NCI-H2227 treated with DMSO at 0.1 percent for 48 hours (cell line): ENCODE data around the gene MERTK.

Experiments used
- DNase-seq: peaks from one replicate; lab custom pipeline; 2025; lab: John Stamatoyannopoulos, UW

MERTK gene

DNA sequence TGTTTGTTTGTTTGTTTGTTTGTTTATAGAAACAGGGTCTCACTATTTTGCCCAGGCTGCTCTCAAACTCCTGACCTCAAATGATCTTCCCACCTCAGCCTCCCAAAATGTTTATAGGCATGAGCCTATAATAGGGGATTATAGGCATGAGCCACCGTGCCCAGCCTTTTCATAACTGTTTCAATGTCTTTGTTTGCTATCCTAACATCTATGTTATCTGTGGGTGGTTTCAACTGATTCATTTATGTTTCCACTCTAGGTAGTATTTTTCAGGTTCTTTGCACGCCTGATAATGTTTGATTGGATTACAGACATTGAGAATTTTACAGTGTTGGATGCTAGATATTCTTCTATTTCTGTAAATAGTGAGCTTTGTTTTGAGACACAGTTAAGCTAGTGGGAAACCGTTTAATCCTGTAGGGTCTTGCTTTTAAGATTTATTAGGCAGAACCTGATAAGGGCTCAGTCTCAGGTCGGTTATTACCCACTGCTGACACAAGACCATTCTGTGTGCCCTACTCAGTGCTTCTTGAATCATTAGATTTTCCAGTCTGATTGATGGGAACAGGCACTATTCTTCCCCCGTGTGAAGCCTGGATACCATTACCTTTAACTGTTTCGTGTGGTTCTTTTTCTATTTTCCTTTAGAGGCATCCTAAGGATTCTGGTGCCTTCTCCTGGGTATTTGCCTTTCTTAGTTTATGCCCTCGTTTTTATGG is 80.2 kb downstream of the MERTK start:
- DNase-seq: no peak

DNA sequence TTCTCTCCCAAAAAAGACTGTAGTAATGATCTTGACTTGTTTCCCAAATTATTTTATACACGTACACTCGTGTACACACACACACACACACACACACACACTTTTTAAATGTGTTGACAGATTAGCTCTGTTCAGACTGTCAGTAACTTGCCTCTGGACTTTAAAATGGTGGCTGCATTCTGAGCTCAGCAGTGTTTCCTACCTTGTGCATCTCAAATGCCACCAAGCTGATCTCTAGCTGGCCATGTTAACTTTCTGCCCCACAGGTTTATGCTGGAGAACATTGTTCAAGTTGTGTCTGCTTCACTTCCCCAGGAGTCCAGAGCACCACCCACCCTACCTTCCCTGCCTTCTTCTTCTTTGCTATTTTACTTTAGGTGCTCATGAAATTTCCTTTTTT is 83.3 kb downstream of the MERTK start:
- DNase-seq: no peak

DNA sequence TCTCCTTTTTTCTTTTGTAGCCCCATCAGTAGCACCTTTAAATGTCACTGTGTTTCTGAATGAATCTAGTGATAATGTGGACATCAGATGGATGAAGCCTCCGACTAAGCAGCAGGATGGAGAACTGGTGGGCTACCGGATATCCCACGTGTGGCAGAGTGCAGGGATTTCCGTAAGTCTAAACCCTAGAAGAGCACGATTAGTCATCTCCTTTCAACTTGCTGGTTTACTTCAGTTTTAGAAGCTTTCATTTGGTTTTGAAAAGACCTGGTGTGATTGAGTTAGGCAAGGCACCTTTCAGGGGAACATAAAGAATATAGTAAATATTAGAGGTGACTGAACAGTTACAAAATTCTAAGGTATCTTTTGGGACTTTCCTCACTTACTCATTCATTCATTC is 84.4 kb downstream of the MERTK start:
- DNase-seq: no peak

DNA sequence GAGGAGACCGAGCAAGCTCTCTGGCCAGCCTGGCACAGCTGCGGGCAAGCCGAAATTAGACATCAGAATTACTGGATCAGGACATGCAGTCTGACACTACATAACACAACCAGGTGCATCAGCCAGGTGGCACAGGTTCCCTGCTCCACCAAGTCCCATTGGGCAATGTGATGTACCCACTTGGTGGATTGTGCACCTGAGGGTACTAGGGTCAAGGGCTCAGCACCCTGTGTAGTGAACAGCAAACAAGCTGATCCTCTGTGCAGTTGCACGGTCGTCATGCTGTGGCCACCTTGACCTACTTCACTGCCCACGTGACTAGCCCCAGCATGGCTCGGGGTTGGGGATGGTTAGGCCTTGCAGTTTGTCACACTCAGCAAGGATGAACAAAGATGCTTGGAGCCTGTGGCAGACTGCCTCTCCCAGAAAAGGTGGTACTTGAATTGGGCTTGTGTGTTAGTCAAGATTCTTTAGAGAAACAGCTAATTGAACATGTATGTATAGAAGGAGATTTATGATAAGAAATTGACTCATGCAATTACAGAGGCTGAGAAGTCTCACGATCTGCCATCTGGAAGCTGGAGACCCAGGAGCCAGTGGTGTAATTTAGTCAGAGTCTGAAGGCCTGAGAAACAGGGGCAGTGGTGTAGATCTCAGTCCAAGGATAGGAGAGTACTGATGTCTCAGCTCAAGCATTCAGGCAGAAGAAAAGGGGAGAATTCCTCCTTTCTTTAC is 85.2 kb downstream of the MERTK start:
- DNase-seq: no peak

DNA sequence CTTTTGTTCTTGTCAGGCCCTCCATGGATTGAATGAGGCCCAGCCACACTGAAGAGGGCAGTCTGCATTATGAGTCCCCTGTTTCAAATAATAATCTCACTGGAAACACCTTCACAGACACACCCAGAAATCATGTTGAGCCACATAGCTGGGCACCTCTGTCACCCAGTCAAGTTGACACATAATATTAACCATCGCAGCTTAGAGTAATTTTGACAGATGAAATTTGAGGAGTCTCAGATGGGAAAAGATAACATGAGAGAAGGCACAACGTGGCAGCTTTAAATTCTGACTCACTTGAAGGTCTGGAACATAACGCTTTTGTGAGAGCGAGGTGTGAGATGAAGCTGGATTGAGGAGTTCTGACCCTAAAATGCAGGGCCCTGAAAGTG is 85.8 kb downstream of the MERTK start:
- no peak for DNase-seq

DNA sequence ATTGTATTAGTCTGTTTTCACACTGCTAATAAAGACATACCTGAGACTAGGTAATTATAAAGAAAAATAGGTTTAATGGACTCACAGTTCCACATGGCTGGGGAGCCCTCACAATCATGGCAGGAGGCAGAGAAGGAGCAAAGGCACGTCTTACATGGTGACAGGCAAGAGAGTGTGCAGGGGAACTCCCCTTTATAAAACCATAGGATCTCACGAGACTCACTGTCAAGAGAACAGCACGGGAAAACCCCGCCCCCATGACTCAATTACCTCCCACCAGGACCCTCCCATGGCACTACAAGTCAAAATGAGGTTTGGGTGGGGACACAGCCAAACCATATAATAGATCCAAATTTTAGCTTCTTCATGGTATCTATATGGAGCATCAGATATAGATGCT is 87.1 kb downstream of the MERTK start:
- no peak for DNase-seq

DNA sequence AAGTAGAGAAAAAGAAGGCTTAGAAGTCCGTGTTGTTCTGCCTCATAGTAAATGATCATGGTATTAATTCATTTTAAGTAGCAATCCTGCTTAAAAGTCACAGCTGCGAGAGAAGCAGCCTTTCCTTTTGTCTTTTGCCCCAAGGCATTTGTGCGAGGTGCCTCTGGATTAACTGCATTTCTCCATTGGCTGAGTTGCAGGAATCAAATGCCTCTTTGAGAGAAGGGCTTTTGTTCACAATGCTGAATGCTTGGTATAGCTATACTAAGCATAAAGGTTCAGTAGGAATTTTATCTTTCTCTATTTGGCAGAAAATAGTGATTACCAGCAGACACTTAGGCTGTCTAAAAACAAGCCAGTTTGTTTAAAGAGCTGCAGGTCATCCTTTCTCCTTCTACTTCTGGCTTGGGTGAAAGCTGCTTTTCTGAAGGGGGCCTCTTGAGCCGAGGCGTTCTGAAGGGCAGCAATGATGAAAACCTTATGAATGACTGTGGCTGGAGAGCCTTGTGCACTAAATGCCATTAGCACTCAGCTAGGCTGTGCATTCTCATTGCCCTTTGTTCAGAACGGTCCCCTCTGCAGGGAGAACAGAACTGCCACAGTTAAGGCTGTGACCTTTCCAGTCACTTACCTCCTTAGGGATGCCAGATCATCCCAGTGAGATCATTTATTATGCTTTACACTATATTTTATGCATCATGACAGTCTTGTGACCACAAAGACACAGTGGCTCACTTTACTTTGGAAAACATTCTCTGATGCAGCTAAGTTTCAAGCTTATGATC is 87.9 kb downstream of the MERTK start:
- peak; percentile 77 for DNase-seq

DNA sequence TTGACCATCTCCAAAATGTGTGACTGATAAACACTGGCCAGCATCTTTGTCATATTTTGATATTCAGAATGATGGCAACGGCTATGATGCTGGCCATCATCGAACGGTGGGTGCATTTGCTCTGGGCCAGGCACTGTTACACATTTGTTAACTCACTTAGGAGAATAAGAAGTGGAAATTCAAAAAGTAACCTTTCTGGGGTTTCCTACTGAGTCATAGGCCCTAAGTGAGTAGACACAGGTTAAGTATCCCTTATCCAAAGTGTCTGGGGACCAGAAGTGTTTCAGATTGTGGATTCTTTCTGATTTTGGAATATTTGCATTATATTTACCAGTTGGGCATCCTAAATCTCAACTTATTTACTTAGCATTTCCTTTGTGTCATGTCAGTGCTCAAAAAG is 92.0 kb downstream of the MERTK start:
- no peak for DNase-seq

DNA sequence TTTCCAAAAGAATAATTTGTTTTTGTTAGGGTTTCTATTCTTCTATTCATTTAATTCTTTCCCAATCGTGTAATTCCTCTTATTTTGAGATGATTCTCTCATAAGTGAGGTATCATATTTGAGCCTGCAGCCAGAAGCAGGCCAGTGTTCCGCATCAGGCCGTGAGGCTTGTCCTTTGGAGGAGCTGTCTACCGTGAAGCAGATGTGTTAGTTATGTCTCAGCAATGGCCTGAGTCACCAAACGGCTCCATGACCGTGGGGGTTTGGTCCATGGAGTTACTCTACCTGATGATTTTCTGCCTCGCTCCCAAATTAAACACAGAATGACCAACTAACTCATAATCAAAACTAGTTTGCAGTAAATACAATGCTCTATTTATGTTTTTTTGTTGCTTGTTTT is 92.4 kb downstream of the MERTK start:
- DNase-seq: no peak

DNA sequence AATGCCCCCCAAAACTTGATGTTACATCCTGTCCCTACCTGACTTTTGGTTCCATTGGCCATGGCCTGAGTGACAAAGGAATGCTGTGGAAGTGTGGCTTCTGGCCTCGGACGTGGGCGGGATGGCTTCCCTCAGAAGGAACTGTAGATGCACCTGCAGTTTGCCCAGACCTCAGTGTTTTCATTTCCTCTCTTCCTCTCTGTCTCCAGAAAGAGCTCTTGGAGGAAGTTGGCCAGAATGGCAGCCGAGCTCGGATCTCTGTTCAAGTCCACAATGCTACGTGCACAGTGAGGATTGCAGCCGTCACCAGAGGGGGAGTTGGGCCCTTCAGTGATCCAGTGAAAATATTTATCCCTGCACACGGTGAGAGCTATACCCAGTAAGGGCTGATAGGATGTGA is 95.6 kb downstream of the MERTK start:
- no peak for DNase-seq

DNA sequence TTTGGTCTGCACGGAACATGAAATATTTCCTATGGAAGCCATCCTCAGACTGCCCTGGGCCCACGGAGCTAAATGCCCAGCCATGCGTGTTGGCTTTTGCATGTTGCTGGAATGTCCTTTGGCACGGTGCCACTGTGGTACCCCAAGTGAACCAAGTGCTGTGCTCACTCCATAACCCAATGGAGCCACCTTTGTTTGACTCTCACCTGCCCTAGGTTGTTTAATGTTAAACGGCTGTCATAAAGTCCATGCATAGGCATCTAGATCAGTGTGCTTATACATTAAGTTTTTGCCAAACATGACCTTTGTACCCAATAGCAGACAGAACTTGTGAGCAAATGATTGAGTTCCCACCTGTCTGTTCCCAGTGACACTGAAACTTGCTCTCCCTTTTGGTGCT is 96.7 kb downstream of the MERTK start:
- DNase-seq: no peak

DNA sequence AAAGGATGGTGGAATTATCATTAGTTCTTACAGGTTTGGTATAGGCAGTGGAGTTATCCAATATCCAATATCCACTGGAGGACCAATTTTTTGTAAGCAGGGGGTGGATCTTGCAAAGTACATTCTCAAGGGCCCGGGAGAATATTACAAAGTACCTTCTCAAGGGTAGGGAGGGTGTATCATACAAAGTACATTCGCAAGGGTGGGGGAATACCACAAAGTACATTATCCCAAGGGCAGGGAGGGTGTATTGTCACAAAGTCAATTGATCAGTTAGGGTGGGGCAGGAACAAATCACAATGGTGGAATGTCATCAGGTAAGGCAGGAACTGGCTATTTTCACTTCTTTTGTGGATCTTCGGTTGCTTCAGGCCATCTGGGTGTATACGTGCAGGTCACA is 101.4 kb downstream of the MERTK start:
- no peak for DNase-seq

DNA sequence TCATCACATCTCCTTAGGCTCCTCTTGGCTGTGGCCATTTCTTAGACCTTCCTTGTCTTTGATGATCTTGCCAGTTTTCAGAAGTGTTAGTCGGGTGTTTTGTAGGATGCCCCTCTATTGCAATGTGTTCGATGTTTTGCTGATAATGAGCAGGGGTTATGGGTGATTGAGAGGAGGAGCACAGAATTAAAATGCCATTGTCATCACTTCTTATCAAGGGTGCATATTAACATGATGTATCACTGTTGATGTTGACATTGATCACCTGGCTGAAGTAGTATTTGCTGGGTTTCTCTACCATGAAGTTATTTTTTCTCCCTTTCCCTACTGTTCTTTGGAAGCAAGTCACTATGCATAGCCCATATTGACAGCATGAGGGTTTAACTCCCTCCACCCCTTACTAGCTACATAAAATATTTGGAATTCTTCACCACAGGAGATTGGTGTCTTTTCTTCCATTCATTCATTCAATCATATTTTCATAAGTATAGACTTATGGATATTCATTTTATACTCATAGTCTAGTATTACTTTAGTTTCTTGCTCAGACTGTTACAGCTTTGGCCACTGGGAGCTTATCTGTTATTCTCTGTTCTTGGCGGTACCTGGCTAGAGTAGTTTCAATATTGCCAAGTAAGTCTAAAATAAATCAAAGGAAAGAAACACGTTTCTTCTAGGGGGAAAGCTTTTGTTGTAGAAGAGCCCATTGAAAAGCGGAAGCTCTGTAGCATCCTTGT is 102.2 kb downstream of the MERTK start:
- no peak for DNase-seq

DNA sequence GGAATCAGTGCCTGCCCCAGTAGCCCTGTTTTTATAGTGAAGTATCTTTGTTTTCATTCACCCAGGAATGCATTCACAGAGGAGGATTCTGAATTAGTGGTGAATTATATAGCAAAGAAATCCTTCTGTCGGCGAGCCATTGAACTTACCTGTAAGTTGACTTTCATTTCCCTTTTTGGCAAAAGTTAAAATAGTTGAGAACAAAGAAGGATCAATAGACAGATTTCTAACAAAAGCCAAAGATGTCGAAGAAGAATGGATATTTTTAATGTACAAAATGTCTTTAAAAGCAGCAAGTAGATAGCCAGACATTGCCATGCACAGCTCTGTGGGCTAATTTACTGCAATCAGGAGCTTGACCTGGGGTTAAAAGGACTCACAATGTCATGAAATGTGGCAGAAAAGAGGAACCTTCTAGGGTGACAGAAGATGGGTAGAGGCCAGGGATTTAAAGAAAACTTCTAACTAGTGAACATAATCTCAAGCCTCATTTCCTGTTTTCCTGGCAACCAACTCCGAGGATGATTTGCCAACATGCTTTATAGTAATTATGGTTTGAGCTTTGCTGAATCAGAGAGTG is 102.8 kb downstream of the MERTK start:
- DNase-seq: no peak

DNA sequence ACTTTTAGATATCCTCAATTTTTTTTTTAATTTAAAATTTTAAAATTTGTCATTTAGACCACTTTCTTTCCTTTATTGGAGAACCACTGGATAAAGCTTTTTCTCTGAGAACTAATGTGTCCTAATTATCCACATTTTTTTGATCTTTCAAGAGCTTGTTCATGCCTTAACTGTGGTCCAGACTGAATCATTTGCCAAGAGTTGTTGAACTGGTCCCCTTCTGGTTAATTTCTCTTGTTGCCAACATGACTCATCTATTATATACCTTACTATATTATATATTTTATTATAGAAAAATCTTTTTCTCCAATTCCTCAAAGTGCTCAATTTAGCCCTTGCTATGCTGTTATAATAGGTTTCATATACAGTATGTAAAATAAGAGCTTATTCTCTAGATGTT is 103.5 kb downstream of the MERTK start:
- no peak for DNase-seq

DNA sequence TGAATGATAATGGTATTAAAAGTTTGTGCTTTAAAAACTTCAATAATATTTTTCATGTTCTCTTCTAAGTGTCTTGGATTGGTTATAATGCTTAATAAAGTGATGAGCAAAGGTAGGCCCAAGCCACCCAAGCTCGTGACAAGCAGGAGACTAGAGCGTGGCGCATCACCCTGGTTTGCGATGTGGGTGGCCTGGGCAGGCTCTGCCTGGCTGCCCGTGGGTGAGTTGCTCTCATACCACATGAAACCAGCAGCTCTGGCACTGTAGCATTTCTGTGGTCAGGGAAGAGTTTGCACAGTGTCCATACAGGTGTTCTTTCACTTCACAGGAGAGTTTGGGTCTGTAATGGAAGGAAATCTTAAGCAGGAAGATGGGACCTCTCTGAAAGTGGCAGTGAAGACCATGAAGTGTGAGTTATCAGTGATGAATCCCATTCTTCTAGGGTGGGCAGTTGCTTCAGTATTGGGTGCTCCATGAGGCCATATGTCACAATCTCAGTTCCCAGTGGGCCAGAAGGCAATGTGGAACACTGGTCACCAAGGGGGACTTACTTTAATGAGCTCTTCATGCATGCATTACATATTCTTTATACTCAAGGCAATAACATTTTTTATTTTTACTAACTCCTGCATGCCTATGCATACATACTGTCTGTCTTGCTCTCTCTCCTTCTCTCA is 105.3 kb downstream of the MERTK start:
- no peak for DNase-seq

DNA sequence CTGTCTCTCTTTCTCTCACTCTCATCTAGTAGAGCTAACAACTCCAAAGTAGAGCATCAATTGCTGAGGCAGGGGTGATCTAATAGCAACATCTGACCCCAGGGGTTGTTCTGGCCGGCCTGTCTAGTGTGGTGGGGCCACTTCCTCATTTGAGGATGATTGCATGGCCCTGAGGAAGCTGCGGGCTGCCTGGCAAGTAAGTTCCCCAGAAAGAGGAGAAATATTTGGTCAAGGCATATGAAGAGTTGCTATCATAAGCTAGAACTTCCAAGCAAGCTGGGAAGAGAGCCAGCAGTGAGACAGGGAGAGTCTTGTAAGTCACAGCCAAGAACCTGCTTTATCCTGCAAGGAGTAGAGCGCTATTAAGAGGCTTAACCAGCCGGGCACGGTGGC is 105.8 kb downstream of the MERTK start:
- DNase-seq: no peak

DNA sequence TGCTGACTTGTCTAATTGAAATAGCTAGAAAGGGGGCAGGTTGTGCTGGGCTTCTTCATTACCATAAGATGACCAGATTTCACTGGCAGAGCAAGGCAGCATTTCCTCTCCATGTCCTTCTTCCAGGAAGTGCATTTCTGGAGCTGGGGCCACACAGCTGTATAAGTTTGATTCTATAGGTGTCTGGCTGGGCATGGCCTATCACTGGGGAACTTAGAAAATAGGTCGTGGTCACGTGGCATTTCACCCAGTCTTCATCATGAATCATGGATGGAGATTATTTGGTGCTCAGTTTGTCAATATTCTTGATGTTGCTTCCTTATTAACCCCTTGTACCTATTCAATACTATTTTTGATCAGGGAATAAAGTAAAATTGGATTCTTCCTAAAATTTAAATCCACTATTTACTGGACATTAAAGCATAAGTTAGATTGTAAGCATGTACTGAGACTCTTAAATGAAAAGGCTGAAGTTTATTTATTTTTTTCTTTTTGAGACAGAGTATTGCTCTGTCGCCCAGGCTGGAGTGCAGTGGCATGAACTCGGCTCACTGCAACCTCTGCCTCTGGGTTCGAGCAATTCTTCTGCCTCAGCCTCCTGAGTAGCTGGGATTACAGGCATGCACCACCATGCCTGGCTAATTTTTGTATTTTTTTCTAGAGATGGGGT is 107.1 kb downstream of the MERTK start:
- DNase-seq: no peak

DNA sequence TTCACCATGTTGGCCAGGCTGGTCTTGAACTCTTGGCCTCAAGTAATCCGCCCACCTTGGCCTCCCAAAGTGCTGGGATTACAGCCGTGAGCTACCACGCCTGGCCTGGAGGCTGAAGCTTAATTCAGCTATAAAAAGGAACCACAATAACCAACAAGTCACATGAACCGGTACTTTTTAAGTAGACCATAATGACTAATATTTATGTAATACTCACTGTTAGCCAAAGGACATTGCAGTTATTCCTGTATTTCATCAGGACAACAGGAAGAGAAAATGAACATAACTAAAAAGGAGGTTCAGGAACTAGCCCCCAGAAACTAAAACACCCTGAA is 107.6 kb downstream of the MERTK start:
- no peak for DNase-seq

DNA sequence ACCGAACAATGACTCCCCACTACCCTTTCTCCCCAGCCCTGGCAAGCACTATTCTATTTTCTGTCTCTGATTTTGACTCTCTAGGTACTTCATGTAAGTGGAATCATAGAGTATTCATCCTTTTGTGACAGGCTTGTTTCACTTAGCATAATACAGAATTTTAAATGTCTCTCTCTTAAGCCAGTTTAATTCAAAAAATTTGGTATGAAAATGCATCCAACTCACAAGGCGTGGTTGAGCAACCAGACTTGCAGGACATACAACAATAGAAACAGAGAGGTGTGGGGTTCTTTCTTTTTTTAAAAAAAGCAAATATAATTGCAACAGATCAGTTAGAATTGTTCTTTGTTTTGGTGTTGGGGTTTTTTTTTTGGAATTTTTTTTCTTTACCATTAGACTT is 109.1 kb downstream of the MERTK start:
- no peak for DNase-seq

DNA sequence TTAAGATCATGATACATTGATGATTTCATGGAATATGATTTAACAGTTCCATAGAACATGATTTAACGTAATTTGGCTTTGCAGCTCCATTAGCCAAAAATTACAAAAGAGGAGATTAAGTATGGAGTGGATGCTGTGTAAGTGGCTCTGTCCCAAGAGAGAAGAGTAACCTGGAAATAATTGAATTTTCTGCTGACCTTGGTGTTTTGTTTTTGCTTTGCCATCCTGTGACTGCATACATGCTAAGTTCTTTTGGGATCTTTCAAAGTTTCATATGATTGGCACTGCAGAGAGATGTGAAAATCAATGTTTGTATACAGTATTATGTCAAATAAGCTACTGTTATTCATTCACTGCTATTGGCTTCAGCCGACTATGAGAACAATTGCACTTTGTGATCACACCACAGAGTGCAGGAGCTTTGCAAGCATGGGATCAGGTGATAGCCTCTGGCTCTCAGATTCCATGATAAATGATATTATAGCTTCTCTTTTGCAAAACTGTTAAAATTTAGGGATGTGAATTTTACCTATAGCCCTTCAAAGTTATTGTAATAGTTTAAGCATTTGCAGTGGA is 110.6 kb downstream of the MERTK start:
- DNase-seq: no peak
